Measurements from ENCODE around the gene GLYATL1B. TPM values are rescaled to one million over a fixed set of nuclear protein-coding genes. Genes with fewer than 3 reads are reported as not detected.
"Not testable (repeated sequence)": the region's sequence is repeated elsewhere in the genome, so short reads cannot be mapped to it uniquely, and the experiment has no call there.

The GLYATL1B gene
- total and polyA plus RNA-seq, 10 of the 15 experiments (the other 5 are each of a cell fraction or from before 2014, with no cell fraction given): 0.10 to 1.7 (median 0.24) TPM; not detected in 4

GRCh38 chr11:59097938-59098337 is 11.8 kb downstream of the GLYATL1B start:
- BruUV-seq (replicated peaks); in situ Hi-C loops (cut with MboI); H3K9me3 ChIP-seq (replicated peaks; ENCODE audit: control insufficient read depth, insufficient read depth, low read length); H3K36me3 ChIP-seq (ENCODE audit: control insufficient read depth in 2 of 2, insufficient read depth in 2 of 2, low read length in 1 of 2); H4K20me1 ChIP-seq (ENCODE audit: control insufficient read depth, insufficient read depth); H3K27me3 ChIP-seq (replicated peaks in 1 of 2; ENCODE audit: control insufficient read depth in 2 of 2, insufficient read depth in 2 of 2, low read length in 1 of 2); H3K79me2 ChIP-seq (ENCODE audit: control insufficient read depth, insufficient read depth, low read length); DNase-seq (ENCODE audit: low read depth, low spot score); FAIRE-seq; H2AFZ ChIP-seq (ENCODE audit: control insufficient read depth, low read depth, low read length); H3K9ac ChIP-seq (ENCODE audit: control insufficient read depth, insufficient read depth, low read length): not testable (repeated sequence)
- Histone ChIP-seq H3K27ac (ENCODE audit: control insufficient read depth, insufficient read depth) (peak overlapping the region; percentile 53), H3K4me1 (ENCODE audit: control insufficient read depth, insufficient read depth, low read length) (peaks cover 24% of the 10 kb centered on the region), H3K4me2 (ENCODE audit: control insufficient read depth, insufficient read depth) (peak overlapping the region; percentile 66), H3K4me3 (0 out of 2 replicates have a peak overlapping the region, but pooled peaks have one; percentile 3)
- intact Hi-C loops (cut with micrococcal nuclease; ENCODE audit: unreplicated experiment): loop anchor here (1.0 to 2.0 kb wide), 2 partner anchors 38 to 39 kb away; no protein-coding TSS in a partner anchor
- ATAC-seq: peak; percentile 22
- CTCF ChIA-PET: interaction anchor here (1.0 to 4.0 kb wide), 13 partner anchors 8 to 493 kb away, joined by 3 to 41 read pairs (median 7); partner anchors contain the start of genes FAM111A and FAM111B
- WGBS (ENCODE audit: insufficient coverage, insufficient replicate concordance, low lambda C conversion rate, missing lambda C conversion rate): 2% methylated on average over 8 of the region's 8 CpGs
- POLR2A ChIA-PET: interaction anchor here (1.1 to 1.4 kb wide), 2 partner anchors 10 to 46 kb away, joined by 4 to 11 read pairs; partner anchors contain the start of gene FAM111B
- SMC1A ChIA-PET (ENCODE audit: uncharacterized antibody, unreplicated experiment): interaction anchor here (0.8 to 2.9 kb wide), 7 partner anchors 10 to 60 kb away, joined by 3 to 18 read pairs (median 7); partner anchors contain the start of genes FAM111A and FAM111B
- RAD21 ChIA-PET (ENCODE audit: unreplicated experiment): interaction anchor here (0.9 to 2.5 kb wide), 6 partner anchors 10 to 61 kb away, joined by 3 to 14 read pairs (median 4); no protein-coding TSS in a partner anchor
- TF ChIP-seq RELB (IDR thresholded peaks at IDR 0.05; ENCODE audit: low read depth) (0 out of 2 replicates have a peak, but pooled peaks have one; percentile 5), POU2F2 (IDR thresholded peaks at IDR 0.05; ENCODE audit: borderline replicate concordance, low read depth, low read length) (peak; percentile 19; the same call in 1 of the 3 replicates), SMAD5 (IDR thresholded peaks at IDR 0.05; ENCODE audit: low read depth) (peak; percentile 52; the same call in 1 of the 2 replicates), TAF1 (IDR thresholded peaks at IDR 0.05; ENCODE audit: borderline replicate concordance, low read depth, low read length) (0 out of 2 replicates have a peak, but pooled peaks have one; percentile 32), POLR2AphosphoS5 (IDR thresholded peaks at IDR 0.05; ENCODE audit: low read length) (peak; percentile 70; the same call in 1 of the 2 replicates), RUNX3 (IDR thresholded peaks at IDR 0.05; ENCODE audit: low read length) (peak; percentile 36; the same call in 1 of the 2 replicates)

All from GM12878 (cell line).